Measurements from ENCODE around the gene H1-8.
A peak's percentile ranks its signal among the peaks of the same experiment; 100 is the strongest.

The H1-8 gene

DNA sequence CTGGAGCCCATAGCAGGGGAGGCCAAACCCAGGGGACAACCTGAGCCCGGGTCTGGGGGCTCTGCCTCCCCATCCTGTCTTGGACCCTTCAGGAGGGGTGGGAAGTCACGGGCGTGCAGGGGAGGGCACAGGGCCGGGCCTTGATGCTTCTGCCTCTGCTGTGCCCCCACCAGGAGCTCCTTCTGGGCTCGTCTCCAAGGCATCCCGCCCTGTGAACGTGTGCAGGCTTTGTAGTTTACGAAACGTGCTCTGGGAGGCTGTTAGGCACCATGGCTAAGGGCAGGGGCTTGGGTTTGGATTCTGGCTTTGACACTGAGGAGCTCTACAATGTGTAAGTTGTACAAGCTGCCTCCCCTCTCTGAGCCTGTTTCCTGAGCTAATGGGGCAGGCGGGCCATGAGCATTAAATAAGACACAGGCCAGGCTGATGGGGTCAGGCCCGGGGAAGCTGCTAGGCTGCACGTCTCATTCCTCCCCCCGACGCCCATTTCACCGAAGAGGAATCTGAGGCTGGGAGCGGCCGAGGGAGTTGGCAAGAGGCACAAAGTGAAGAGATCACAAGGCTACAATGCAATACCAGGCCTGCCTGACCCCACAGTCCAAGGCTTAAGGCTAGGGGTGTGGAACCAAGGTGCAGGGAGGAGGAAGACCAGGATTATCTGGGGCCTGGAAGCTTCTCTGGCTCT, 43.9 kb downstream of the H1-8 start:
- Mint-ChIP-seq H3K27ac (no peak overlapping the region), H3K27me3 (ENCODE audit: low read depth, poor library complexity) (peaks cover 5% of the 10 kb centered on the region), H3K36me3 (ENCODE audit: low read depth) (peaks cover 5% of the 10 kb centered on the region), H3K4me1 (peaks cover 30% of the 10 kb centered on the region), H3K9me3 (no peaks in the 10 kb centered on the region), H3K4me3 (no peak overlapping the region)
- DNase-seq = no peak
- TF ChIP-seq, protein P1, sequence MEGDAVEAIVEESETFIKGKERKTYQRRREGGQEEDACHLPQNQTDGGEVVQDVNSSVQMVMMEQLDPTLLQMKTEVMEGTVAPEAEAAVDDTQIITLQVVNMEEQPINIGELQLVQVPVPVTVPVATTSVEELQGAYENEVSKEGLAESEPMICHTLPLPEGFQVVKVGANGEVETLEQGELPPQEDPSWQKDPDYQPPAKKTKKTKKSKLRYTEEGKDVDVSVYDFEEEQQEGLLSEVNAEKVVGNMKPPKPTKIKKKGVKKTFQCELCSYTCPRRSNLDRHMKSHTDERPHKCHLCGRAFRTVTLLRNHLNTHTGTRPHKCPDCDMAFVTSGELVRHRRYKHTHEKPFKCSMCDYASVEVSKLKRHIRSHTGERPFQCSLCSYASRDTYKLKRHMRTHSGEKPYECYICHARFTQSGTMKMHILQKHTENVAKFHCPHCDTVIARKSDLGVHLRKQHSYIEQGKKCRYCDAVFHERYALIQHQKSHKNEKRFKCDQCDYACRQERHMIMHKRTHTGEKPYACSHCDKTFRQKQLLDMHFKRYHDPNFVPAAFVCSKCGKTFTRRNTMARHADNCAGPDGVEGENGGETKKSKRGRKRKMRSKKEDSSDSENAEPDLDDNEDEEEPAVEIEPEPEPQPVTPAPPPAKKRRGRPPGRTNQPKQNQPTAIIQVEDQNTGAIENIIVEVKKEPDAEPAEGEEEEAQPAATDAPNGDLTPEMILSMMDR (IDR thresholded peaks at IDR 0.05) = no peak

DNA sequence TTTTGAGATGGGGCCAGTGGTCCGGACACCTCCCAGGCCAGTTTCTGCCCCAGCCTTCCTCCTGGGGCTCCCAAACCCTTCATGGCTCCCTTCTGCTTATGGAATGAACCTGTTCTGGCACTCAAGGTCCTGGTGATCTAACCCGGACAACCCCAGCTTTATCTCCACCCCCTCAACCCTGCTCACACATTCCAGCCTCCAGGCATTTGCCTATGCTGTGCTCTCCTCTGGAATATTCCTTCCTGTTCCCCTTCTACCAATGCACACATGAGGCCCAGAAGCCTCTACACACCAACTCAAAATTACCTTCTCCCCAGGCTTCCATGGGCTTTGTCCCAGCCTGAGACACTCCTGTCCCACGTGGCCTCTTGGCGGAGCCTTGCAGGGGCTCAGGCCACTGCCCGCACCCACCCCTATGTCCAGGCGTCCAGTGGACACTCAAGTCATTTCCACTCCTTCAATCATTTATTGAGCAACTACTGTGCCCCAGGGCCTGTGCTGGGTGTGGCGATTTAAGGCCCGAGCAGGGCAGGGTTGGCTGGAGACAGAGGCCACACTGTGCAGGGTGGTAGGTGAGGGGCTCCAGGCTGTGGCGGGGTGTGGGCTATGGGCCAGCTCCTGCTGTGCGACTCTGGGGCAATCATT, 44.7 kb downstream of the H1-8 start:
- Mint-ChIP-seq H3K4me3 (no peak overlapping the region), H3K27me3 (ENCODE audit: low read depth, poor library complexity) (peaks cover 5% of the 10 kb centered on the region), H3K27ac (peak overlapping the region; percentile 66), H3K4me1 (peaks cover 36% of the 10 kb centered on the region), H3K9me3 (no peaks in the 10 kb centered on the region), H3K36me3 (ENCODE audit: low read depth) (peaks cover 5% of the 10 kb centered on the region)
- TF ChIP-seq, protein P1 (IDR thresholded peaks at IDR 0.05) = no peak
- DNase-seq = no peak

DNA sequence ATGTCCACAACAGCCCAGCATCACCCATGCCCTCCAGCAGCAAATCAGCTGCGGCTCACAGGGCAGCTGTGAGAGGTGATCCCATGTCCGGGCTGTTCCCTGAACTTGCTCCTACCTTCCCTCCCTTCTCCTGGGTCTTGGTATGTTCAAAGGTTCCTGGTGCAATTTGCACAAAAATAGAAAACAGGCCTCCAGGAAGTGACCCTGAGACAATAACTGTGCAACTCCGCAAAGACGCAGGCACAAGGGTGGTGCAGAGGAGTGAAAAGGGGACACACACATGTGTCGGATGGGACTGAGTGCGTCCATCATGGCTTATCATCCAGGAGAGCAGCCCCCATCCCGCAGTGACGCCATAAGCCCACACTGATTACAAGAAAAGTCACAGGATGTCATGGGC, 47.2 kb downstream of the H1-8 start:
- Mint-ChIP-seq H3K9me3 (no peaks in the 10 kb centered on the region), H3K4me3 (peak overlapping the region; percentile 3), H3K36me3 (ENCODE audit: low read depth) (no peaks in the 10 kb centered on the region), H3K27me3 (ENCODE audit: low read depth, poor library complexity) (no peaks in the 10 kb centered on the region), H3K4me1 (peaks cover 61% of the 10 kb centered on the region), H3K27ac (peak overlapping the region; percentile 47)
- no peak for DNase-seq
- TF ChIP-seq, protein P1 (IDR thresholded peaks at IDR 0.05) = no peak

DNA sequence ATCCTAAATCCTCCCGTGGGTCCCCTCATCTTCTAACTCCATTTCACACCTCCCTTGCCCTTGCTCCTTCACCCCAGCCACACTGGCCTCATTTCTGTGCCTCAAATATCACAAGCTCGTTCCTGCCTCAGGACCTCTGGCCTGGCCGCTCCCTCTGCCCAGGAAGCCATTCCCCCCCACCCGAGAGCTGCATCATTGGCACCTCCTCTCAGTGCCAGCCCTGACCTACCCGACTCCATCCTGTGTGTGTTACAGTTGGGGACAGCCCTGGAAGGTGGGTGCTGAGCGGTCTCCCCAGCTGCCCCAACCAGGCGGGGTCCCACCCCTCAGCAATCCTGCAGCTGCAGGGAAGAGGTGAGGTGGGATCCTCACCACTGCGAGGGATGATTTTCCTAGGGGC, 49.0 kb downstream of the H1-8 start:
- Mint-ChIP-seq H3K4me3 (peak overlapping the region; percentile 55), H3K4me1 (peaks cover 76% of the 10 kb centered on the region), H3K36me3 (ENCODE audit: low read depth) (no peaks in the 10 kb centered on the region), H3K27ac (peak overlapping the region; percentile 7), H3K27me3 (ENCODE audit: low read depth, poor library complexity) (no peaks in the 10 kb centered on the region), H3K9me3 (no peaks in the 10 kb centered on the region)
- DNase-seq = no peak
- TF ChIP-seq, protein P1 (IDR thresholded peaks at IDR 0.05) = no peak

GRCh38 chr3:129592381-129593131, 49.6 kb downstream of the H1-8 start:
- H3K36me3 Mint-ChIP-seq (ENCODE audit: low read depth) = no peaks in the 10 kb centered on the region
- peak overlapping the region; percentile 53 for H3K27ac Mint-ChIP-seq
- H3K4me1 Mint-ChIP-seq = peaks cover 79% of the 10 kb centered on the region
- TF ChIP-seq, protein P1 (IDR thresholded peaks at IDR 0.05) = no peak
- peak; percentile 69 for DNase-seq
- H3K4me3 Mint-ChIP-seq = peak overlapping the region; percentile 58
- H3K27me3 Mint-ChIP-seq (ENCODE audit: low read depth, poor library complexity) = no peaks in the 10 kb centered on the region
- H3K9me3 Mint-ChIP-seq = no peaks in the 10 kb centered on the region
